SU-DHL-6 (cell line): ENCODE results near the gene AMER3.

Source experiments
- H2AFZ ChIP-seq: fragments of 200-600 bp; sonication (generic); 2 replicates; pipeline ENCODE4 v1.6.1; 2014; ENCODE audit warnings: low read depth, mild to moderate bottlenecking, moderate library complexity, mixed read lengths, antibody characterized with exemption, low read length; ENCODE audit not compliant: severe bottlenecking
- H3F3A ChIP-seq: fragments of 200-600 bp; shearing (Covaris generic); 2 replicates; pipeline ENCODE4 v1.6.0; 2016; ENCODE audit warnings: antibody characterized with exemption, mild to moderate bottlenecking; ENCODE audit not compliant: insufficient read depth
- H3K27ac ChIP-seq: fragments of 200-600 bp; sonication (generic); 2 replicates; pipeline ENCODE4 v1.5.1; 2016; ENCODE audit warnings: low read depth, mild to moderate bottlenecking, low read length, moderate library complexity, mixed read lengths
- H3K27me3 ChIP-seq: fragments of 200-600 bp; sonication (generic), shearing (Covaris generic); 2 replicates; pipeline ENCODE4 v1.6.0; 2014; ENCODE audit warnings: mild to moderate bottlenecking, low read length
- H3K36me3 ChIP-seq: fragments of 200-600 bp; sonication (generic); 2 replicates; pipeline ENCODE4 v1.6.1; 2014; ENCODE audit warnings: mild to moderate bottlenecking, low read length, mixed read lengths
- H3K4me2 ChIP-seq: fragments of 300-600, 200-600 bp; shearing (Covaris generic), sonication (generic); 2 replicates; pipeline ENCODE4 v1.6.0; 2014; ENCODE audit warnings: low read length, low read depth, mild to moderate bottlenecking; ENCODE audit not compliant: poor library complexity, severe bottlenecking
- H3K4me3 ChIP-seq: fragments of 200-600 bp; sonication (generic); 2 replicates; pipeline ENCODE4 v1.5.1; 2014; ENCODE audit warnings: antibody characterized with exemption, low read length, mild to moderate bottlenecking, mixed read lengths; ENCODE audit not compliant: insufficient read depth, poor library complexity, severe bottlenecking
- H3K79me2 ChIP-seq: fragments of 200-600 bp; sonication (generic); 2 replicates; pipeline ENCODE4 v1.6.1; 2014; ENCODE audit warnings: mild to moderate bottlenecking, low read length, moderate library complexity; ENCODE audit not compliant: insufficient read depth
- H3K9ac ChIP-seq: fragments of 200-600 bp; sonication (generic); 2 replicates; pipeline ENCODE4 v1.7.0; 2014; ENCODE audit warnings: mild to moderate bottlenecking, low read length
- H3K9me2 ChIP-seq: fragments of 200-600 bp; sonication (generic); replicated peaks from 2 replicates; pipeline ENCODE4 v1.6.1; 2014; ENCODE audit warnings: low read length; ENCODE audit not compliant: insufficient read depth
- H3K9me3 ChIP-seq: fragments of 200-600 bp; sonication (generic); 2 replicates; pipeline ENCODE4 v1.6.1; 2014; ENCODE audit warnings: low read length, mixed read lengths; ENCODE audit not compliant: insufficient read depth
- H4K20me1 ChIP-seq: fragments of 200-600 bp; sonication (generic); 2 replicates; pipeline ENCODE4 v1.6.1; 2014; ENCODE audit warnings: low read depth, mild to moderate bottlenecking, antibody characterized with exemption, low read length, moderate library complexity, mixed read lengths
- CTCF ChIP-seq: fragments of 200-600 bp; sonication (generic); IDR thresholded peaks from one replicate; pipeline ENCODE4 v1.5.1; 2017; ENCODE audit warnings: antibody characterized with exemption, mild to moderate bottlenecking, low read length, moderate library complexity; ENCODE audit not compliant: insufficient read depth, poor library complexity, severe bottlenecking
- EZH2phosphoT487 ChIP-seq: fragments of 200-600 bp; sonication (generic), shearing (Covaris generic); conservative IDR thresholded peaks from 2 replicates; pipeline ENCODE4 v1.6.1; 2018; ENCODE audit warnings: mild to moderate bottlenecking, antibody characterized with exemption, low read length, moderate library complexity, mixed read lengths

Gene AMER3

GRCh38 chr2:130743278-130743677 lies 12.1 kb upstream of the AMER3 start:
- no peak overlapping the region for H3K4me2 ChIP-seq
- H3K79me2 ChIP-seq: no peaks in the 10 kb centered on the region
- no peak overlapping the region for H3K4me3 ChIP-seq
- no peak overlapping the region for H3K27ac ChIP-seq
- H3K9me3 ChIP-seq: no peaks in the 10 kb centered on the region
- H2AFZ ChIP-seq: no peak overlapping the region
- H3K9ac ChIP-seq: no peak overlapping the region
- H3F3A ChIP-seq: no peaks in the 10 kb centered on the region
- TF ChIP-seq CTCF (no peak), EZH2phosphoT487 (no peak)
- H3K36me3 ChIP-seq: no peaks in the 10 kb centered on the region
- H3K27me3 ChIP-seq: no peaks in the 10 kb centered on the region
- no peaks in the 10 kb centered on the region for H3K9me2 ChIP-seq
- H4K20me1 ChIP-seq: no peaks in the 10 kb centered on the region

GRCh38 chr2:130744287-130745117 lies 10.8 kb upstream of the AMER3 start:
- no peaks in the 10 kb centered on the region for H3F3A ChIP-seq
- no peaks in the 10 kb centered on the region for H3K9me2 ChIP-seq
- H3K4me3 ChIP-seq: no peak overlapping the region
- no peaks in the 10 kb centered on the region for H3K36me3 ChIP-seq
- no peak for TF ChIP-seq CTCF
- no peak for TF ChIP-seq EZH2phosphoT487
- H3K27me3 ChIP-seq: no peaks in the 10 kb centered on the region
- H3K27ac ChIP-seq: no peak overlapping the region
- no peak overlapping the region for H3K4me2 ChIP-seq
- H4K20me1 ChIP-seq: no peaks in the 10 kb centered on the region
- no peak overlapping the region for H2AFZ ChIP-seq
- H3K9me3 ChIP-seq: no peaks in the 10 kb centered on the region
- H3K9ac ChIP-seq: no peak overlapping the region
- H3K79me2 ChIP-seq: no peaks in the 10 kb centered on the region

- no peak overlapping the region for H3K4me3 ChIP-seq
- H3F3A ChIP-seq: no peaks in the 10 kb centered on the region
- H3K9me3 ChIP-seq: no peaks in the 10 kb centered on the region
- no peaks in the 10 kb centered on the region for H3K36me3 ChIP-seq
- H3K79me2 ChIP-seq: no peaks in the 10 kb centered on the region
- TF ChIP-seq CTCF (no peak), EZH2phosphoT487 (no peak)
- no peak overlapping the region for H2AFZ ChIP-seq
- no peaks in the 10 kb centered on the region for H3K27me3 ChIP-seq
- H3K4me2 ChIP-seq: no peak overlapping the region
- no peaks in the 10 kb centered on the region for H3K9me2 ChIP-seq
- H4K20me1 ChIP-seq: no peaks in the 10 kb centered on the region
- H3K9ac ChIP-seq: no peak overlapping the region
- no peak overlapping the region for H3K27ac ChIP-seq
Measured at GRCh38 chr2:130749078-130749477, 6.3 kb upstream of the AMER3 start.
